Daoy (cell line): Measurements from ENCODE around the gene IL23A. TPM values are rescaled to one million over a fixed set of nuclear protein-coding genes. Genes with fewer than 3 reads are reported as not detected.
A peak's percentile ranks its signal among the peaks of the same experiment; 100 is the strongest.
"Not testable (repeated sequence)": the region's sequence is repeated elsewhere in the genome, so short reads cannot be mapped to it uniquely, and the experiment has no call there.

Source experiments
- DNase-seq: peaks from one replicate; pipeline ENCODE4 v3.0.0-alpha.2; 2015; ENCODE audit warnings: low read depth
- total RNA-seq: library from RNA; depleted of rRNA; stranded (reverse); fragments of >200 nt; shearing (Covaris generic); gene quantifications from 2 replicates; pipeline ENCODE4 v1.2.3, GENCODE V29; 2014; rRNA removed

IL23A gene, protein sequence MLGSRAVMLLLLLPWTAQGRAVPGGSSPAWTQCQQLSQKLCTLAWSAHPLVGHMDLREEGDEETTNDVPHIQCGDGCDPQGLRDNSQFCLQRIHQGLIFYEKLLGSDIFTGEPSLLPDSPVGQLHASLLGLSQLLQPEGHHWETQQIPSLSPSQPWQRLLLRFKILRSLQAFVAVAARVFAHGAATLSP
- total RNA-seq, result 1.1 TPM in 1 of 2 replicates, not detected in the other

DNA sequence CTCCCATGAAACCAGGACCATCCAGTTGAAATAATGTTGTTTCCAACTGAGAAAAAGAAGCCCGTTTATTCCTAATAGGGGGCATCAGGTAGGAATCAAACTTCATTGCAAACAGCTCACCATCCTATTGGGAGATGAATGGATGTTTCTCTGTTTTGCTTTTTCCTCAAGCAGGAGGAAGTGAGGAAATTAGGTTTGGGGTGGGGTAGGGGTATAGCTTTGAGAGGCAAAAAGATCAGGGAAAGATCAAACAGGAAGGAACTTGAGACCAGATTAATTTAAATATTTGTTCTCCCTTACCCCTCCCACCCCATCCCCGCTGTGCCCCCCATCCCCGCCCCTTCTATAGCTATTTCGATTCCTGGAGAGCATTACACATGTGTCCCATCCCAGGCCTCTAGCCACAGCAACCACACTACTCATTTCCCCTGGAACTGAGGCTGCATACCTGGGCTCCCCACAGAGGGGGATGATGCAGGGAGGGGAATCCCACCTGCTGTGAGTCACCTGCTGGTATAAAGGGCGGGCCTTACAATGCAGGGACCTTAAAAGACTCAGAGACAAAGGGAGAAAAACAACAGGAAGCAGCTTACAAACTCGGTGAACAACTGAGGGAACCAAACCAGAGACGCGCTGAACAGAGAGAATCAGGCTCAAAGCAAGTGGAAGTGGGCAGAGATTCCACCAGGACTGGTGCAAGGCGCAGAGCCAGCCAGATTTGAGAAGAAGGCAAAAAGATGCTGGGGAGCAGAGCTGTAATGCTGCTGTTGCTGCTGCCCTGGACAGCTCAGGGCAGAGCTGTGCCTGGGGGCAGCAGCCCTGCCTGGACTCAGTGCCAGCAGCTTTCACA lies at the start of gene IL23A:
Gene IL23A, plus strand, starts transcription at position 577 of the 850 bp plus-strand sequence. Its CDS starts 161 bp downstream, at position 738.
- peak; percentile 75 for DNase-seq

DNA sequence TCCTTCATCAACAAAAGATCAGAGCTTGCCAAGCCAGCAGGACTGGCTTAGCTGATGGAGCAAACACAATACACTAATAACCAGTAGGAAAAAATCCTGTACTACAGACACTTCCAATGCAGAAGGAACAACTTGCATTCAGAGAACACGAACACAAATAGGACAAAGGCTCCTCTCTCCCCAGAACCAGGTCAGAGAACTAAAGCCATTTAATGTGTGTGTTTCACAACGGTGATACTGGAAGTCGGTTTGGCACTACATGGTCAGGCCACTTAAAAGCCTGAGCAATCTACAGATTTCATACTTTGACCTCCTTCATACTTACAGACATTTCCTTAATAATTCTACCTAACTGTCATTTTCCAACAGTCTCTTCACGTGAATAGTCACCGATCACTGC lies 44.9 kb upstream of the IL23A start:
- no peak for DNase-seq

DNA sequence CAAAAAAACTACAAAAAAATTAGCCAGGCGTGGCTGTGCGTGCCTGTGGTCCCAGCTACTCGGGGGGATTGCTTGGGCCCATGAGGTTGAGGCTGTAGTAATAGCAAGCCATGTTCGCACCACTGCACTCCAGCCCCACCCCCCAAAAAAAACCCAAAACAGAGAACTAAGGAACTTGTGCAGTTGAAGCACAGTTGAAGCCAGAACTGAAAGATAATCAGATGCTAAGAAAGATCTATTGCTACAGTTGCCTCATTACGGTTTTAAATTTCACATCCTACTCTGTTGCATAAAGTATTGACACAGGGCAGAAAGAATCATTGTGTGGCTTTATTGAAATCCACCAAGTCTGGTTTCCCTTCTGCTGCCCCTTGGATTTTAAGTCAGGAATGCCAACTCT lies 42.4 kb upstream of the IL23A start:
- no peak for DNase-seq

DNA sequence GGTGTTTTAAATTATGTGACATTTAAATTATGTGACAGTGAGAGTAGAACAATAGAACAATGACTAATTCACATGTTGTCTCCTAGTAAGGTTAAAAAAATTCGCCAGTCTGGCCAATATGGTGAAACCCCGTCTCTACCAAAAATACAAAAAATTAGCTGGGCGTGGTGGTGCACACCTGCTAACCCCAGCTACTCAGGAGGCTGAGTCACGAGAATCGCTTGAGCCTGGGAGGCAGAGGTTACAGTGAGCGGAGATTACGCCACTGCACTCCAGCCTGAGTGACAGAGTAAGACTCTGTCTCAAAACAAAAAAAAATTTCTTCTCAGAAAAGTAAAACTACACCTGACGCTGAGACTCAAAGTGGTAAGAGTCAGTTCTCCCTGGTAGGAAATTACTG lies 41.3 kb upstream of the IL23A start:
- no peak for DNase-seq

DNA sequence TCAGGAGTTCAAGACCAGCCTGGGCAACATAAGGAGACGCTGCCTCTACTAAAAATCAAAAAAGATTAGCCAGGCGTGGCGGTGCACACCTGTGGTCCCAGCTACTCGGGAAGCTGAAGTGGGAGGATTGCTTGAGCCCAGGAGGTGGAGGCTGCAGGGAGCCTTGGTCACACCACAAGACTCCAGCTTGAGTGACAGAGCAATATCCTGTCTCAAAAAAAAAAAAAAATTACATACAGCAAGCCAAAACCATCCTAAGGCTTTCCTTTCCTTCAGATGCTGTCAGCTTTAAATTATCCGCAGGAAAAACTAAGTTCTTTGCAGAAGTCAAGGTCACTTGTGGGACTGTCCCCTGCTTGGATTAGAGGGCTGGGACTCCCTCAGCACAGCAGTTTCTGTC lies 39.9 kb upstream of the IL23A start:
- no peak for DNase-seq

DNA sequence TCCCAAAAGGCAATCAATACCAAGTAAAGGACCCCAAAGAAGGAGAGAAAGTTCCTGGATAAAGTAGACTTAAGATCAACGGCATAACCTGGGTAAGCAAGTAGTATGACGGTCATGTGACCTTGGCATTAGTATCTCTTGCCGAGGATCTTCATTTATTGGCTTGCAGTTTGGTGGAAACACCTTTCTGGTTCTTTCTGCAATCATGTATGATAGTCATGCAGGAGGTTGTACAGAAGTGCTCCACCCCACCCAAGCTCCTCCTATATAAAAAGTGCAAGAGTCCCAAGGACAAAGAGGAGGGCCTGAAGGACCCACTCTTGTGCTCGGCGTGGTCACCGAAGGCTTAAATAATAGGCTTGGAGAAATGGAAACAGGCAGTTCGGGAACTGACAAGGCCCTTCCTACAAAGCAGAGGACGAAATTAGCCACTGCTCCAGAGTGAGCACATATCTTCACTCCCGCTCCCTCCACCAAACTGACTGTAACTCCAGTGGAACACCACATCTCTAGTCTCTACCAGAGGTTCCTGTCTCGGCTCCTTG lies 39.3 kb upstream of the IL23A start:
- DNase-seq, result no peak

DNA sequence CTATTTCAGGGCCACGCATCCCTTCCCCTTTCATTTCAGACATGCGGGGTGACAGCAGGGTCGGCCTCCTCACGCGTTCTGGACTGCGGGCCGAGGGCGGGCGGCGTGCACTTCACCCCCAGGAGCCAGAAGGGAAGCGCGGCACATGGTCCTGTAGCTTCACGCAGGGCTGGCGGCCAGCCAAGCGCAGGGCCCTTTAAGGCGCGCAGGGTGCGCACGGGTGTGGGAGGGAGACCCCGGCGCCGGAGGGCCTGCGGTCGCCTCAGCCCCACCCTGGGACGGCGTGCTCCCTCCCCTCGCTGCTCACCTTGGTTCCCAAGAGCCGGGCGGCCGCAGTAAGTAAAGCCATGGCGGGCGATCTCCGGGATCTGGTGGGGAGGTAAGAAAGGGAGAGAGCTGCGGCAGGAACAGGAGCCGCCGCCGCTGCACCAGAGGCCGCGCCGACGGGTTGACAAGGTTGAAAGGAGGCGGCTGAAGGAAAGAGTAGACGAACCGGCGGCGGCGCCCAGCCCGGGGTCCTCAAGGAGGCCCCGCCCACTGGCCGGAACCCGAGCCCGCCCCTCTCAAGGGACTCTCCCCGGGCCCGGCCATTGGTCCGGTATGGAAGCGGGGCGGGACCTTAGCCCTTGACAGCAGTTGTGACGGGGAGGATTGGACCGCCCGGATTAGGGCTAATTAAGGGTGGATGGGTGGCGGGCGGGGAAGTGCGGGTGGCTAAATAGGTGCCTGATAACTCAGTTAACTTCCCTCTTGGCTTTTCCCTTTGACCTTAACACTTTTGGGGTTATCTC lies 38.6 kb upstream of the IL23A start, which contains the start of gene CS:
Gene CS, minus strand, starts transcription at position 478 of the 791 bp plus-strand sequence. Its CDS starts 129 bp downstream, at position 349.
- DNase-seq, result peak; percentile 99

DNA sequence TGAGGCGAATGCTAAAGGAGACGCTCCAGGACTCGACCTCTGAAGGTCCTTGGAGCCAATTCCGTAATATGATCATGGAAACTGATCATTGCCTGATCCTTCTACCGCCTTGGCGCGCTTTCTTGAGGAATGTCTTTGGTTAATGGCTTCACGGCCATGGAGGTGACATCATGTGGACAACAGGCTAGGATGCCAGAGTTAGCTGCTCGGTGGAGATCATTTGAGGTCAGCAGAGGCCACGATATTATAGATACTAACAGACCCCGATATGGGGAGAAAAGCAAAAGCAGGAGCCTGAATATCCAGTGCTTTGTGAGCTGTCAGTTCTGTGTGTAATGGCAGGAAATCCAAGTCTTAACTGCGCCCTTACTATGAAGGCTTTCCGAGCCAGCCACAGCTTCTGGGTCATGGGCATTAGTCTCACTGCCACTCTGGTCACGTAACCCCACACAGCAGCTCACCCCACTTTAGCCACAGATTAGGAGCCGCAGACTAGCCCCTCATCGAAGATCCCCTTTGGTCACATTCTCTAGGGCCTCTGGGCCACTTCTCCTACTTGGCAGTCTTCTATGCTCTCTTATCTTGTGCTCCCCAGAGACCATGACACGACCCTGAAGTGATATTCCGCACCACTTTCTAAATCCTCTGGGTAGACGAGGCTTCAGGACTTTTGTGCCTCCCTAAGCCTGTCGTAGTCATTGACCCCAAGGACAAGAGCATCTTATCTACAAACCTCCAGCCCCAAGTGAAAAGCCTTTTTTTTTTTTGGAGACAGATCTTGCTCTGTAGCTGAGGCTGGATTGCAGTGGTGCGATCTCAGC lies 37.8 kb upstream of the IL23A start:
- no peak for DNase-seq

DNA sequence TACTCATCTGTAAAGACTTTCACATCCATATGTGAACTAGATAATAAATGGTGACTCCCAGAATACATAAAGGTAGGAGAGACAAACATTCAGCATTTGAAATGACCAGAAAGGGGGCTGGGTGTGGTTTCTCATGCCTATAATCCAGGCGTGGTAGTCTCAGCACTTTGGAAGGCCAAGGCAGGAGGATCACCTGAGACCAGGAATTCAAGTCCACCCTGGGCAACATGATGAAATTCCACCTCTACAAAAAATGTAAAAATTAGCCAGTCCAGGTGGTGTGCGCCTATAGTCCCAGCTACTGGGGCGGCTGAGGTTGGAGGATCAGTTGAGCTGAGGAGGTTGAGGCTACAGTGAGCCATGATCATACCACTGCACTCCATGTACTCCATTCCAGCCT lies 34.4 kb upstream of the IL23A start:
- no peak for DNase-seq

DNA sequence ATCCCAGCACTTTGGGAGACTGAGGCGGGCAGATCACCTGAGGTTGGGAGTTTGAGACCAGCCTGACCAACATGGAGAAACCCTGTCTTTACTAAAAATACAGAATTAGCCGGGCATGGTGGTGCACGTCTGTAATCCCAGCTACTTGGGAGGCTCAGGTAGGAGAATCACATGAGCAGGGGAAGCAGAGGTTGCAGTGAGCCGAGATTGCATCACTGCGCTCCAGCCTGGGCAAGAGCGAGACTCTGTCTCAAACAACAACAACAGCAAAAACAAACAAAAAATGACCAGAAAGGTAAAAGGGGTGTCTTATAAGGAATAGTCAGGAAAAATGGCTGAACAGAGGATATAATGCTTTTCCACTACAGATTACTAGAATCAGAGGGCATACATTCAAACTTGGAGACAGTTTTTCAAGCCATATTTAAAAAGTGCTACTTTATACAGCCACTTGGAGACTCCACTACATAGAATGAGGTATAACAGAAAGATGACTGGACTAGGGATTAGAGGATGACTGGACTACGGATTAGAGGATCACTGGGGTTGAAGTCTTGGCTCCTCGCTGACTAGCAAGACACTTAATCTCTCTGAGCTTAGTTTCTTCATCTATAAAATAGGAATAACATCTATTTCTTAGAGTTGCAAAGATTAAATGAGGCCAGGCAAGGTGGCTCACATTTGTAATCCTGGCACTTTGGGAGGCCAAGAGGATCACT lies 33.7 kb upstream of the IL23A start:
- no peak for DNase-seq

DNA sequence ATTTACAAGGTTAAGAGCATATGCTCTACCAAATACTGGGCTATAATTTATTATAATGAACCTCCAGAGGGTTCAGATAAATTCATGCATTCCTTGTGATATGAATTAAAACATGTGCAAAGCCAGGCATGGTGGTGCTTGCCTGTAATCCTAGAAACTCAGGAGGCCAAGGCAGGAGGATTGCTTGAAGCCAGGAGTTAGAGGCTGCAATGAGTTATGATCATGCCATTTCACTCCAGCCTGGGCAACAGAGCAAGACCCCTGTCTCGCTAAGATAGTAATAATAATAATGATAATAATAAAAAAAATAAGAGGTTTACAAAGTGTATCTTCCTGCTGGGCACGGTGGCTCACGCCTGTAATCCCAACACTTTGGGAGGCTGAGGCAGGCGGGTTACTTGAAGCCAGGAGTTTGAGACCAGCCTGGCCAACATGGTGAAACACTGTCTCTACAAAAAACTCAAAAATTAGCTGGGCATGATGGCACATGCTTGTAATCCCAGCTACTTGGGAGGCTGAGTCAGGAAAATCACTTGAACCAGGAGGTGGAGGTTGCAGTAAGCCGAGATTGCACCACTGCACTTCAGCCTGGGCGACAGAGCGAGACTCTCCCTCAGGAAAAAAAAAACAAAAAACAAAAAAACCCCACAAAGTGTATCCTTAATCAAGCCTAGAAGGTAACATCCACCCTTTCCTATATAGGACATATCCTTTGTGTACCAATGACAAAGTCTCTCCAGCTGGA lies 31.3 kb upstream of the IL23A start:
- no peak for DNase-seq

DNA sequence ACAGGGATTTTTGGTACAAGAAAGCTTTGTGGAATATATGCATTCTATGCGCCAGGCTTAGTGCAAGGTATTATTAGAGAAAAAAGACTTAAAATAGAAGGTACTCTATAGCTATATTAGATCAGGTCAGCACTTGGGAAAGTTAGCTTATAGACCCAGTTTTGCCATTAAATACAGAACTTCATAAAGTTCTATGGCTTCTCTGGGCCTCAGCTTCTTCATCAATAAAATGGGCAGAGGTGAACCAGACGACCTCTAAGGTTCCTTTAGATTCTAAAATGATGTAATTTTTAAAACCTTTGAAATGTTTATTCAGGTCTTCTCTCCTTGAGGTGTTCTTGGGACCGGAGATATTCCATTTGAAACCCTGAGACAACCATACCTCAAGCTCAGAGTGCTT lies 30.0 kb upstream of the IL23A start:
- DNase-seq, result no peak

DNA sequence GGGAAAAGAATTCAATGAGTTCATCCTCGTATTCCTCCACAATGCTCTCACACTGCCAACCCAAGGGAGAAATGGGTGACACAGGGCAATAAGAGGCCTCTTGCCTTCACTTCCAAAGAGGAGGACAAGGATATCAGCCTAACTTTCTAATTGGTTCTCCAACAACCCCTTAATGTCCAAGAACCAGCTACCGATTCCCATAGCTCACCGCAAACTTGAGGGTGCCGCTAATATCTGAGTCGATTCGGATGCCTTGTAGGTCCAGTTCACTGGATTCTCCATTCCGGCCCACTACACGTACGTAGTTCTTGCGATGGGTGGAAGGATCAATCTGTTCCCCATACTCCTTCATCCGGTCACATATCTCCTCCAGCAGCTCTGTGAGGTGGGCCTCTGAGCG lies 27.7 kb upstream of the IL23A start:
- DNase-seq, result no peak

DNA sequence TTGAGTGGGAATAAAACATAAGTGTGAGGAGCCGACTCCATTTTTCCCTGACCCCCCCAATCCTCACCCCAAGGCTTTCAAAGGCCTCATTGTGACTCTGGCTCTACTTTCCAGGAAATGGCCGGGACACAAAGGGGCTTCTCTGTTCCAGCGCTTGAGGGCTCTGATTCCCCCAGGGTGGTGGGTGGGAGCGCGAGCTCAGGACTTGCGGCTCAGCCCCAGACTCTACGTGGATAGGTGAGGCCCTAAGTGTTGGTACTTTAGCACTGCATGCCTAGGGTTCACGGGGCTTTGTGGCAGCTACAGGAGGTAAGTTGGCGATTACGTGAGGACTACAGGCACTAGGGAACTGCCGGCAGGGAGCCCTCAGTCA lies 23.4 kb upstream of the IL23A start:
- no peak for DNase-seq

DNA sequence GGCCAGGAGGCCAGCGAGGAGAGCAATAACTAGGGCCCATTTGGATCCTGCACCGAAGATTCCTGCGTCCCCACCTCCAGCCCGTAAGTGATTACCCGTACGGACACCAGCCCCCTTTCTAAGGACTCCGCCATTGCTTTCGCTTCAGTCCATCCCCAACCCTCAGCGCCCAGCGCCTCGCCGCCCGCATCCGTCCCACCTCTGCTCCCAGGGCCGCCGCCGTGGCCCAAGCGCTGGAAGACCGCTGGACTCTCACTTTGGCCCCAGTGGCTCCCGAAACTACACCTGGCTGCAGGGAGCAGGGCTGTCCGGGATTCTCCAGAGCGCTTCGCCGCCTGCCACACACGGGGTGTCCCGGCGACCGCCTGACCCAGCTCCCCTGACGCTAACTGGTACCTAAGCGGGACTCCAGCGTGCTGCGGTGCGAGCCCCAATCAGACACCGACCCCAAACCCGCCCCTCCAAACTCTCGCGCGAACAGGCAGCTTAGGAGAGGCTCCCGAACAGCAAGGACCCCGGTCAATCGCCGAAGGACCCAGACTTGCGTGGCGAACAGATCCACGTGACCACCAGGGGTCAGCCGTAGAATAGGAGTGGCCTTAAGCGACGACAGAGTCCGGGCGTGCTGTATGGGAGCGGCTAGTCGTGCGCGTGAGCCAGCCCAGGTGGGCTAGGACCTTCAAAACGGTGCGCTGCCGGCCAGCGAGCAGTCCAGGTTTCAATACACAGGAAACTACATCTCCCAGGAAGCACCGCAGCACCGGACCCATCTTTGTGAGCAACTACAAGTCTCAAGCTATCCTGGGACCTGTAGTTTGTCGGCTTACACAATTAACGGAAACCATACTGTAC lies 22.8 kb upstream of the IL23A start, which contains the start of gene CNPY2:
Gene CNPY2, minus strand, starts transcription at position 367 of the 852 bp plus-strand sequence. CDS start 771 bp downstream, outside the sequence.
- peak; percentile 99 for DNase-seq

DNA sequence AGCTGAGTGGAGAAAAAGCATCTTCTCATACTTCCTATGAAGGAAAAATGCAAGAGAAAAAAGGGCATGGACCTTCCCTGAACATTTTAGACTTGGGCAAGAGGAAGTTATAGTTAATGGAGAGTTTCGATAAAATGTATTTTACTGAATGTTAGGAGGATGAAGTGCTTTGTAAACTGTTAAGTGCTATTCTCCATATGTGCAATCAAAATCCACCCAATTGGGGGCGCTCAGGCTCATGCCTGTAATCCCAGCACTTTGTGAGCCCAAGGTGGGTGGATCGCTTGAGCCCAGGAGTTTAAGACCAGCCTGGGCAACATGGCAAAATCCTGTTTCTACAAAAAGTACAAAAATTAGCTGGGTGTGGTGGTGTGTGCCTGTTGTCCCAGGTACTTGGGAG lies 21.0 kb upstream of the IL23A start:
- no peak for DNase-seq

DNA sequence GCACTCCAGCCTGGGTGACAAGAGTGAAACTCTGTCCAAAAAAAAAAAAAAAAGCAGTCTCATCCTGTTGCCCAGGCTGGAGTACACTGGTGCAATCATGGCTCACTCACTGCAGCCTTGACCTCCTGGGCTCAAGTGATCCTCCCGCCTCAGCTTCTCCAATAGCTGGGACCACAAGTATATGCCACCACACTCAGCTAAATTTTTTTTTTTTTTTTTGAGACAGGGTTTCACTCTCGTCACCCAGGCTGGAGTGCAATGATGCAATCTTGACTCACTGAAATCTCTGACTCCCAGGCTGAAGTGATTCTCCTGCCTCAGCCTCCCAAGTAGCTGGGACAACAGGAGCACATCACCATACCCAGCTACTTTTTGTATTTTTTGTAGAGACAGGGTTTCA lies 17.7 kb upstream of the IL23A start:
- DNase-seq, result peak; percentile 22

DNA sequence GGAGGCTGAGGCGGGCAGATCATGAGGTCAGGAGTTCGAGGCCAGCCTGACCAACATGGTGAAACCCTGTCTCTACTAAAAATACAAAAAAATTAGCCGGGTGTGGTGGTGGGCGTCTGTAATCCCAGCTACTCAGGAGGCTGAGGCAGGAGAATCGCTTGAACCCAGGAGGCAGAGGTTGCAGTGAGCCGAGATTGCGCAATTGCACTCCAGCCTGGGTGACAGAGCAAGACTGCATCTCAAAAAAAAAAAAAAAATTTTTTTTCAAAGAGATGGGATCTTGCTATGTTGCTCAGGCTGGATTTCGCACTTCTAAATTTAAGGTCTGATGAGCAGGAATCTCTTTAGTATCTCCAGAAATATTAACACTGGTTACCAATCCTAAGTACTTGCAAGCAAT lies 17.1 kb upstream of the IL23A start:
- DNase-seq, result not testable (repeated sequence)

DNA sequence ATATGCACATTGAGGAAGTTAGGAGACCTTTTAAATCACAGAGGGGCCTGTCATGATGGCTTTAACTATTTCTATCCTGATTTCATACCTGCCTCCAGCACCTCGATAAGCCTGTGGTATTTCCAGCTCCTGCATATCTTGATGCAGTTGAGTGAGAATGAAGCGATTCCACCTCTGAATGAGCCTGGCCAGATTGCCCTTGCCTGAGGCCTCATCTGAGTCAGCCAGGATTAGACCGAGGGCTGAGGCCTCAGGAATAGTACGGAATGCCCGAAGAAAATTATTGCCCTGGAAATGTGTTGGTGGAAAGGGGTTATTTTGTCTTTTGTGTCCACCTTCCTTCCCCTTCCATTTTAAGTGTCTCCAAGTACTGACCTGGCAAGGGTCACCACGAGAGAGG lies 14.5 kb upstream of the IL23A start:
- no peak for DNase-seq
